Heart left ventricle (tissue), 13 donors: ENCODE measurements around the gene MAS1L.

Experiments
- CTCF ChIP-seq, 12 donors: fragments of 200-600 bp; sonication (generic) in 4 of 12; IDR thresholded peaks; one replicate each; pipeline versions ENCODE4 v1.5.0 to v1.8.0; 2018 to 2022; ENCODE audit warnings: antibody characterized with exemption in 12 of 12, mild to moderate bottlenecking in 5 of 12
- POLR2A ChIP-seq, 2 donors: fragments of 450-650 bp; IDR thresholded peaks; one replicate each; pipeline ENCODE4 v1.6.1; 2017; ENCODE audit warnings: antibody characterized with exemption in 2 of 2, mild to moderate bottlenecking in 2 of 2, moderate library complexity in 2 of 2
- donor health status: ischemic (EF 13 %, LVEDD 7.1; RV severe dilation, severe dysfunction).
- donor health status: DM: no; HTN: yes; CAD: no.
- donor health status: DM: no; HTN: no; CAD: no.
- donor health status: ischemic (EF 25% LVEDD 6.9; RV normal size, moderate dysfunction).
- donor health status: ischemic (EF 25% LVEDD 5.7; RV mildly dilated, moderate dysfunction).
- donor health status: ischemic (EF 35%, LVEDD 5.7; RV mildly dilated, moderate dysfunction).
- donor health status: nonischemic (EF 11% LVEDD 7.7; RV severe dilation, severe dysfunction).
- donor health status: DM: yes; HTN: yes; CAD: no.
- donor health status: PGD.
- donor health status: ischemic (EF 29% LVEDD 5.4; RV normal size, mild dysfunction).
- donor health status: nonischemic (EF 23%, LVEDD 6.1; RV moderate dilation, normal function).

- TF ChIP-seq CTCF (IDR thresholded peaks at IDR 0.05) (no peak), POLR2A (IDR thresholded peaks at IDR 0.05) (no peak)
Measured at GRCh38 chr6:29483735-29484134, 4.0 kb downstream of the MAS1L start.
